H9 (cell line): Measurements from ENCODE around the gene LYZL2. TPM values are rescaled to one million over a fixed set of nuclear protein-coding genes. Genes with fewer than 3 reads are reported as not detected.
A peak's percentile ranks its signal among the peaks of the same experiment; 100 is the strongest.

Source experiments
- DNase-seq: peaks from one replicate; pipeline ENCODE4 v3.0.0-alpha.2; 2017
- H2AFZ ChIP-seq: one replicate; pipeline ENCODE4 v1.6.1; 2013; ENCODE audit warnings: mild to moderate bottlenecking, low read length, control low read depth, moderate library complexity
- H2AK5ac ChIP-seq: 2 replicates; pipeline ENCODE4 v1.6.1; 2013; ENCODE audit warnings: low read length, control low read depth, mixed read lengths; ENCODE audit not compliant: insufficient read length
- H2BK120ac ChIP-seq: one replicate; pipeline ENCODE4 v1.6.1; 2013; ENCODE audit warnings: low read depth, mild to moderate bottlenecking, low read length, control low read depth, inconsistent platforms; ENCODE audit not compliant: poor library complexity, severe bottlenecking
- H2BK12ac ChIP-seq: 2 replicates; pipeline ENCODE4 v1.6.1; 2013; ENCODE audit warnings: low read length, control low read depth, mixed read lengths, low read depth; ENCODE audit not compliant: insufficient read length
- H2BK15ac ChIP-seq: 2 replicates; pipeline ENCODE4 v1.6.1; 2013; ENCODE audit warnings: low read depth, low read length, control low read depth
- H2BK20ac ChIP-seq: one replicate; pipeline ENCODE4 v1.6.1; 2013; ENCODE audit warnings: low read depth, mild to moderate bottlenecking, low read length, control low read depth, inconsistent platforms; ENCODE audit not compliant: poor library complexity, severe bottlenecking
- H2BK5ac ChIP-seq: 2 replicates; pipeline ENCODE4 v1.6.1; 2013; ENCODE audit warnings: low read length, control low read depth, mixed read lengths; ENCODE audit not compliant: insufficient read length
- H3K14ac ChIP-seq: 2 replicates; pipeline ENCODE4 v1.6.1; 2013; ENCODE audit warnings: low read length, control low read depth; ENCODE audit not compliant: insufficient read depth
- H3K18ac ChIP-seq: 2 replicates; pipeline ENCODE4 v1.6.1; 2013; ENCODE audit warnings: low read depth, mild to moderate bottlenecking, mixed read lengths, low read length, control low read depth; ENCODE audit not compliant: insufficient read length
- H3K23ac ChIP-seq: 2 replicates; pipeline ENCODE4 v1.6.1; 2013; ENCODE audit warnings: low read length, control low read depth, mixed read lengths, low read depth; ENCODE audit not compliant: insufficient read length
- H3K23me2 ChIP-seq: 2 replicates; pipeline ENCODE4 v1.6.1; 2013; ENCODE audit warnings: low read depth, mild to moderate bottlenecking, mixed read lengths, low read length, control low read depth; ENCODE audit not compliant: insufficient read length, poor library complexity, severe bottlenecking
- H3K27ac ChIP-seq: 2 replicates; pipeline ENCODE4 v1.5.1; 2013; ENCODE audit warnings: low read length, control low read depth, mixed read lengths, low read depth; ENCODE audit not compliant: insufficient read length
- H3K27me3 ChIP-seq: 2 replicates; pipeline ENCODE4 v1.6.1; 2013; ENCODE audit warnings: low read length, control low read depth, inconsistent platforms; ENCODE audit not compliant: insufficient read depth
- H3K4ac ChIP-seq: 2 replicates; pipeline ENCODE4 v1.6.1; 2013; ENCODE audit warnings: low read depth, mild to moderate bottlenecking, control low read depth, inconsistent platforms, low read length, moderate library complexity
- H3K4me1 ChIP-seq: 2 replicates; pipeline ENCODE4 v1.6.1; 2013; ENCODE audit warnings: low read length, control low read depth, inconsistent platforms; ENCODE audit not compliant: insufficient read depth
- H3K4me2 ChIP-seq: 2 replicates; pipeline ENCODE4 v1.6.1; 2013; ENCODE audit warnings: low read length, control low read depth, mixed read lengths; ENCODE audit not compliant: insufficient read length, insufficient read depth
- H3K56ac ChIP-seq: 2 replicates; pipeline ENCODE4 v1.6.1; 2013; ENCODE audit warnings: low read depth, mild to moderate bottlenecking, mixed read lengths, low read length, control low read depth; ENCODE audit not compliant: insufficient read length
- H3K79me1 ChIP-seq: 2 replicates; pipeline ENCODE4 v1.6.1; 2013; ENCODE audit warnings: low read depth, mild to moderate bottlenecking, moderate library complexity, low read length, control low read depth, inconsistent platforms; ENCODE audit not compliant: insufficient read depth, poor library complexity, severe bottlenecking
- H3K79me2 ChIP-seq: 2 replicates; pipeline ENCODE4 v1.6.1; 2013; ENCODE audit warnings: low read length, control low read depth, inconsistent platforms; ENCODE audit not compliant: insufficient read depth
- H3K9ac ChIP-seq: 2 replicates; pipeline ENCODE4 v1.6.1; 2013; ENCODE audit warnings: low read length, control low read depth, mixed read lengths; ENCODE audit not compliant: insufficient read length; ENCODE audit errors: extremely low read depth
- H3K9me3 ChIP-seq: one replicate; pipeline ENCODE4 v1.6.1; 2013; ENCODE audit warnings: low read depth, low read length, inconsistent platforms; ENCODE audit not compliant: control insufficient read depth
- H3T11ph ChIP-seq: one replicate; pipeline ENCODE4 v1.6.1; 2013; ENCODE audit warnings: mild to moderate bottlenecking, low read length, control low read depth, inconsistent platforms
- H4K20me1 ChIP-seq: one replicate; pipeline ENCODE4 v1.6.1; 2013; ENCODE audit not compliant: control insufficient read depth, insufficient read length, insufficient read depth
- H4K5ac ChIP-seq: 2 replicates; pipeline ENCODE4 v1.6.1; 2013; ENCODE audit warnings: low read depth, mild to moderate bottlenecking, mixed read lengths, low read length, control low read depth; ENCODE audit not compliant: insufficient read length
- H4K8ac ChIP-seq: replicated peaks from 2 replicates; pipeline ENCODE4 v1.6.1; 2013; ENCODE audit warnings: low read length, control low read depth, mixed read lengths, low read depth; ENCODE audit not compliant: insufficient read length
- H4K91ac ChIP-seq: 2 replicates; pipeline ENCODE4 v1.6.1; 2013; ENCODE audit warnings: low read depth, mild to moderate bottlenecking, moderate library complexity, mixed read lengths, low read length, control low read depth; ENCODE audit not compliant: insufficient read length
- H3K27ac Mint-ChIP-seq, 3 experiments: 2 replicates in 2 of 3; 3 replicates in 1 of 3; pipeline ENCODE4 v1.8.0; 2020 to 2021; ENCODE audit warnings: mixed read lengths in 3 of 3, mild to moderate bottlenecking in 1 of 3, moderate library complexity in 1 of 3
- H3K27me3 Mint-ChIP-seq: 2 replicates; pipeline ENCODE4 v1.8.0; 2021; ENCODE audit warnings: low read depth, mild to moderate bottlenecking, moderate library complexity, mixed read lengths
- H3K36me3 Mint-ChIP-seq, 3 experiments: 2 replicates in 2 of 3; 3 replicates in 1 of 3; pipeline ENCODE4 v1.8.0; 2020 to 2021; ENCODE audit warnings: low read depth in 3 of 3, mixed read lengths in 3 of 3; ENCODE audit not compliant: insufficient read depth in 1 of 3
- H3K4me1 Mint-ChIP-seq, 2 experiments: 2 replicates each; pipeline ENCODE4 v1.8.0; 2020; ENCODE audit warnings: mixed read lengths in 2 of 2
- H3K4me3 Mint-ChIP-seq, 2 experiments: 2 replicates in 1 of 2; 3 replicates in 1 of 2; pipeline ENCODE4 v1.8.0; 2020 to 2021; ENCODE audit warnings: mild to moderate bottlenecking in 2 of 2, mixed read lengths in 2 of 2, moderate library complexity in 1 of 2
- H3K9me3 Mint-ChIP-seq, 2 experiments: 2 replicates in 1 of 2; 3 replicates in 1 of 2; pipeline ENCODE4 v1.8.0; 2020; ENCODE audit warnings: mild to moderate bottlenecking in 2 of 2, mixed read lengths in 2 of 2, moderate library complexity in 1 of 2
- CTCF ChIP-seq: fragments of 200-600 bp; sonication (generic); conservative IDR thresholded peaks from 3 replicates; pipeline ENCODE4 v1.8.0; 2021; ENCODE audit warnings: antibody characterized with exemption, mild to moderate bottlenecking
- WGBS: extraction: QIAGEN DNeasy Blood & Tissue Kit; methylation state at CpG from one replicate; pipeline ENCODE4 v1.1.7; 2013; ENCODE audit warnings: missing lambda C conversion rate, low lambda C conversion rate, mixed read lengths; ENCODE audit not compliant: insufficient read length; ENCODE audit errors: extremely low coverage; 5-methylcytosine and 5-hydroxymethylcytosine counted together
- total RNA-seq: library from RNA; stranded (reverse); gene quantifications from 2 replicates; pipeline ENCODE4 v1.2.1, GENCODE V29; 2021

Gene LYZL2
- total RNA-seq, 1 experiment from 2014 or later, result not detected

GRCh38 chr10:30591249-30591670, 38.3 kb downstream of the LYZL2 start:
- H3K79me1 ChIP-seq, result no peaks in the 10 kb centered on the region
- no peak overlapping the region for H4K8ac ChIP-seq
- Mint-ChIP-seq H3K4me1 (peaks cover 7 to 13% of the 10 kb centered on the region in 2 experiments), H3K27ac (no peak overlapping the region), H3K36me3 (no peaks in the 10 kb centered on the region), H3K9me3 (no peaks in the 10 kb centered on the region; a peak in 1 of 5 replicates), H3K4me3 (no peak overlapping the region), H3K27me3 (peaks cover 50% of the 10 kb centered on the region)
- H3K23me2 ChIP-seq, result no peaks in the 10 kb centered on the region
- no peak overlapping the region for H3K4ac ChIP-seq
- no peak overlapping the region for H2BK120ac ChIP-seq
- H3K27me3 ChIP-seq, result peaks cover 9% of the 10 kb centered on the region; the same call in 1 of the 2 replicates
- H2BK20ac ChIP-seq, result no peak overlapping the region
- peak; percentile 84 for TF ChIP-seq CTCF
- H3K4me1 ChIP-seq, result no peaks in the 10 kb centered on the region; the same call in 1 of the 2 replicates
- no peak overlapping the region for H3K56ac ChIP-seq
- no peak overlapping the region for H3K9ac ChIP-seq
- no CpG with 5 or more reads among the region's 5 CpGs for WGBS
- H4K20me1 ChIP-seq, result no peaks in the 10 kb centered on the region
- no peak overlapping the region for H3T11ph ChIP-seq
- no peak overlapping the region for H3K14ac ChIP-seq
- no peaks in the 10 kb centered on the region for H3K79me2 ChIP-seq
- no peak overlapping the region for H2BK12ac ChIP-seq
- H2BK5ac ChIP-seq, result no peak overlapping the region
- no peaks in the 10 kb centered on the region for H3K9me3 ChIP-seq
- no peak overlapping the region for H3K27ac ChIP-seq
- no peak overlapping the region for H2AK5ac ChIP-seq
- DNase-seq, result peak; percentile 52
- H3K23ac ChIP-seq, result no peak overlapping the region
- H4K5ac ChIP-seq, result no peak overlapping the region
- H2BK15ac ChIP-seq, result no peak overlapping the region
- H3K4me2 ChIP-seq, result no peak overlapping the region
- no peak overlapping the region for H3K18ac ChIP-seq
- no peak overlapping the region for H4K91ac ChIP-seq
- H2AFZ ChIP-seq, result no peak overlapping the region
